Stimulated activated naive CD4-positive, alpha-beta T cell (primary cell): ENCODE measurements around the gene ANAPC2.
A peak's percentile ranks its signal among the peaks of the same experiment; 100 is the strongest.

Experiments used
- DNase-seq, 6 experiments: peaks; one replicate each; lab custom pipeline; 2025; lab: John Stamatoyannopoulos, UW

Gene ANAPC2, protein sequence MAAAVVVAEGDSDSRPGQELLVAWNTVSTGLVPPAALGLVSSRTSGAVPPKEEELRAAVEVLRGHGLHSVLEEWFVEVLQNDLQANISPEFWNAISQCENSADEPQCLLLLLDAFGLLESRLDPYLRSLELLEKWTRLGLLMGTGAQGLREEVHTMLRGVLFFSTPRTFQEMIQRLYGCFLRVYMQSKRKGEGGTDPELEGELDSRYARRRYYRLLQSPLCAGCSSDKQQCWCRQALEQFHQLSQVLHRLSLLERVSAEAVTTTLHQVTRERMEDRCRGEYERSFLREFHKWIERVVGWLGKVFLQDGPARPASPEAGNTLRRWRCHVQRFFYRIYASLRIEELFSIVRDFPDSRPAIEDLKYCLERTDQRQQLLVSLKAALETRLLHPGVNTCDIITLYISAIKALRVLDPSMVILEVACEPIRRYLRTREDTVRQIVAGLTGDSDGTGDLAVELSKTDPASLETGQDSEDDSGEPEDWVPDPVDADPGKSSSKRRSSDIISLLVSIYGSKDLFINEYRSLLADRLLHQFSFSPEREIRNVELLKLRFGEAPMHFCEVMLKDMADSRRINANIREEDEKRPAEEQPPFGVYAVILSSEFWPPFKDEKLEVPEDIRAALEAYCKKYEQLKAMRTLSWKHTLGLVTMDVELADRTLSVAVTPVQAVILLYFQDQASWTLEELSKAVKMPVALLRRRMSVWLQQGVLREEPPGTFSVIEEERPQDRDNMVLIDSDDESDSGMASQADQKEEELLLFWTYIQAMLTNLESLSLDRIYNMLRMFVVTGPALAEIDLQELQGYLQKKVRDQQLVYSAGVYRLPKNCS

DNA sequence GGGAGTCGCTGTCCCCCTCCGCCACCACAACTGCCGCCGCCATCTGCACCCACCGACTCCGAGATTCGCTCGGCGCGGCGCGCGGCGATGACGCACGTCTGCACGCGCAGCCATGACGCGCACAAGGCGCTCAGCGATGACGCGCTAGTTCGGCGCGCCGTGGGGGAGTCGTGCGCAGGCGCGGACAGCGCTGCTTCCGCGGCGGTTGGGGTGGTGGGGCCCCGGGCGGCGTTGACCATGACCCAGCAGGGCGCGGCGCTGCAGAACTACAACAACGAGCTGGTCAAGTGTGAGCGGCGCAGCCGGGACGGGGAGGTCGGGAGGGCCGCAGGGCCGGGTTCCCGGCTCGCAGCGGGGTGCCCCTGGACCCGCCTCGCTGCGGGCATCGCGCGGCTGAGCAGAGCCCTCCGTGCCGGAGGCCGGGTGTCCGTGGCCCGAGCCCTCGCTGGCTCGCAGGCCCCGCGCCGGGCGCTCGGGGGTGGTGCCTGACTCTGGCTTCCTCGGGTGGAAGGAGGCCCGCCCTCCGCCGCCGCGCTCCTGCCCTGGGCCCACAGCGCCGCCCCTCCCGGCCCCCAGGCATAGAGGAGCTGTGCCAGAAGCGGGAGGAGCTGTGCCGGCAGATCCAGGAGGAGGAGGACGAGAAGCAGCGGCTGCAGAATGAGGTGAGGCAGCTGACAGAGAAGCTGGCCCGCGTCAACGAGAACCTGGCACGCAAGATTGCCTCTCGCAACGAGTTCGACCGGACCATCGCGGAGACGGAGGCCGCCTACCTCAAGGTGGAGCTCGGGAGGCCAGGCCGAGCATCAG is at the start of gene ANAPC2, which contains the start of gene SSNA1:
TSS of gene ANAPC2 (minus strand) at position 71 of the 807 bp plus-strand sequence. CDS start at position 43, 28 bp downstream.
TSS of gene SSNA1 (plus strand) at position 187 of the 807 bp plus-strand sequence. CDS start at position 238, 51 bp downstream.
- DNase-seq = peak; percentile 80 to 95 (median 90)

DNA sequence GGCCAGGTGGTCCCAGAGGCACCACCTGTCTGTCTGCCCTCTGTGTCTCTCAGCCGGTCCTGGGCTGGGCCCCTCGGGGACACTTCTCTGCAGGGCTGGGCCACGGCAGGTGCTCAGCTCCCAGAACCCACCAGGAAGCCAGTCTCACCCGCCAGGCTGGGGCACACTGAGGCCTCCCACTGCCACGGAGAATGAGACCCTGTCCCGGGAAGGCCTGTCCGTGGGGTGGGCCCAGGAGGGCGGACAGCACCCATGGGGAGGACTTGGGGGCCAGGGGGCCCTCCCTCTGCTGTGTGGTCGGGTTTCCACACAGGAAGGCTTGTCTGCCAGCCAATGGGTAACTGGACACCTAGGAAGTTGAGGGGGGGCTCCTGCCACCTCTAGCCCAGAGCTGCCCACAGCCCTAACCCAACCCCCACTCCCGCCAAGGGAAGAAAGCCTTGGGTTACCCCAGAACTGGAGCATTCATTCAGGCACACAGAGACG is 48.6 kb upstream of the ANAPC2 start:
- DNase-seq = no peak

DNA sequence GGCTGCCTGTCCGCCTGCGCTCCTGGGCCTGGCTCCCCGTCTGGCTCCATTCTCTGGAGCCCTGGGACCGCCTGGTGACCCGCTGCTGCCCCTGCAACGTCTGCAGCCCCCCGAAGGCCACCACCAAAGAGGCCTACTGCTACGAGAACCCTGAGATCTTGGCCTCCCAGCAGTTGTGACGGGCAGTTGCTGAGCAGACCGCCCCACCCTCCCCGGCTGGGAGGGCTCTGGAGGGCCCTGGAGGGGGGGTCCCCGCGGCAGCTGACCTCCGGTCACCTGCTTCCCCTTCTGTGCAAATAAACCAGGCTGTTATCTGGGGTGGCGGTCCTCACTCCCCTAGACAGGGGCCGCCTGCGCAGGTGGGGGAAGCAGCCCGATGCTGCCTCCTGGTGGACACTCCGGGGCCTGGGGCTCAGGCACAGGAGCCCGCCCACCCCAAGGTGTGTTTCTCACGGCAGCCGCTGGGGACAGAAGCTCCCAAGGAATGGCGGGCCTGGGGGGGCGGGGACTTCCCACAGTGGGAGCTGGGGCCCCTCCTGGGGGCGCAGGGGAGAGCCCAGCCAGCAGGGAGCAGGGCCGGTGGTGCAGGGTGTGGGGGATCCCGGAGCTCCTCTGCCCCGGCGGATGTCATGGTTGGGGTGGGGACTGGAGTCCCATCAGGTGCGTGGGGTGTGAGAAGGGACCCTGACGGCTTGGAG is 48.0 kb upstream of the ANAPC2 start:
- DNase-seq = peak; percentile 71 to 91 (median 87)

DNA sequence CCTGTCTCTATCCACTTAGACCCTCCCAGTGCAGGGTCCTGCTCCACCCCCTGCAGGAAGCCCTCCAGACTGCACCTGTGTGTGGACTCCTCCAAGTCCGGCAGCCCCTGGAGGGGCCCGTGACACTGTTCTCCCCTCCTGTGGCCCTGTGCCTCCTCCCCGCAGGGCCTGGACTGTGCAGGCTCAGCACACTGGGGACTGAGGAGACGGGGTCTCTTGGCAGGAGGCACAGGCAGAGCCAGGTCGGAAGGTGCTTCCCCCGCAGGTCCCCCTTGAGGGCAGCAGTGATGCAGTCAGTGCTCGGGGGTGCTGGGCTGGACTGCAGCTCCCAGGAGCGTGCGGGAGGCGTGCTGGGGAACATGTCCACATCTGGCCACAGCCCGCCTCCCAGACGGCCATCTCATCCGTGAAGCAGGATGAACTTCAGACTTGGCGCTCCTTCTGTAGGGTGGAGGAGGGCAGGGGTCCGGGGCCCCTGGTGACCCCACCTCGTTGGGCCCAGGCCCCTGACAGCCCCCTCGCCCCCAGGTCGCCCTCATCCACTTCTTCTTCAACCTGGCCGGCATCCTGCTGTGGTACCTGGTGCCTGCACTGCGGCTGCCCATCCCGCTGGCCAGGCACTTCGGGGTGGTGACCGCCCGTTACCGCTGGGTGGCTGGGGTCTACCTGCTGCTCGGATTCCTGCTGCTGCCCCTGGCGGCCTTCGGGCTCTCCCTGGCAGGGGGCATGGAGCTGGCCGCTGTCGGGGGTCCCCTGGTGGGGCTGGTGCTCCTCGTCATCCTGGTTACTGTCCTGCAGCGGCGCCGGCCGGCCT is 47.3 kb upstream of the ANAPC2 start:
- no peak for DNase-seq

DNA sequence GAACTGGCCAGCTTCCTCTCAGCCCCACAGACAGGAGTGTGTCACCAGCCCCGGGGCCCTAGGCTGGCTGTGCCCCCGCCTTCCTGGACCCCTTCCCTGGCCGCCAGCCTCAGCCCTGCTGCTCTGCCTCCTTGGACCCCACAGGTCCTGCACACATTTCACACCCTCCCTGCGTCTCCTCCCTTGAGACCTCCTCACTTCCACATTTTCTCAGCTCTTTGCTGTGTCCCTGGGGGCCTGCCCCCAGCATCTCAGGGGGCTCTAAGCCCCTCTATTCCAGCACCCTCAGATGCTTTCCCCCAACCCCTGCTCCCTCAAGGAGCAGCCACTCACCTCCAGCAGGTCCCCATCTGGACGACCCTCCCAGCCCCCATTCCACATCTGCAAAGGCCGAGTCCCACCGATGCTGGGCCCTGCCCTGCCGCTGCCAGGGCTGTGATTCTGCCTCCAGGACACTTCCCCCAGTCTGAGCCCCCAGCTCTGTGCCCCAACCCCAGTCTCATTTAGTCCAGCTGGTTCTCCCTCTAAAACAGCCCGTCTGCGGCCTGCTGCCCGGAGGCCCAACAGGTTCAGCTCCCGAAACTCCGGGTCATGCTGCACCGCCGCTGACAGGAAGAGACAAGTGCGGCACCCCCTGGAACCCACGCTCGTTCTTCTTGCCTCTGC is 46.5 kb upstream of the ANAPC2 start:
- no peak for DNase-seq

DNA sequence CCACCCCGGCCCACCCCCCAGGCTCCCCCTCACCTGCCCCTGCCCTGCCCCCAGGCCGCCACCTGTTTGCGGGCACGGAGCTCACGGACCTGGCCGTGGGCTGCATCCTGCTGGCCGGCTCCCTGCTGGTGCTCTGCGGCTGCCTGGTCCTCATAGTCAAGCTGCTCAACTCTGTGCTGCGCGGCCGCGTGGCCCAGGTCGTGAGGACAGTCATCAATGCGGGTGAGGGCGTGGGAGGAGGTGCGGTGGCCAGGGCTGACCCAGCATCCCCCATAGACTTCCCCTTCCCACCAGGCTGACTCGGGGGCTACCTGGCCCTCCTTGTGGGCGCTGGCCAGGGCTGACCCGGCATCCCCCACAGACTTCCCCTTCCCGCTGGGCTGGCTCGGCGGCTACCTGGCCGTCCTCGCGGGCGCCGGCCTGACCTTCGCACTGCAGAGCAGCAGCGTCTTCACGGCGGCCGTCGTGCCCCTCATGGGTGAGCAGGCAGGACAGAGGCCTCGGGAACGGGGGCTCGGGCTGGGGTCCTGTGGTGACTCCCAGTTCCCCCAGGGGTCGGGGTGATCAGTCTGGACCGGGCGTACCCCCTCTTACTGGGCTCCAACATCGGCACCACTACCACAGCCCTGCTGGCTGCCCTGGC is 45.8 kb upstream of the ANAPC2 start:
- no peak for DNase-seq

DNA sequence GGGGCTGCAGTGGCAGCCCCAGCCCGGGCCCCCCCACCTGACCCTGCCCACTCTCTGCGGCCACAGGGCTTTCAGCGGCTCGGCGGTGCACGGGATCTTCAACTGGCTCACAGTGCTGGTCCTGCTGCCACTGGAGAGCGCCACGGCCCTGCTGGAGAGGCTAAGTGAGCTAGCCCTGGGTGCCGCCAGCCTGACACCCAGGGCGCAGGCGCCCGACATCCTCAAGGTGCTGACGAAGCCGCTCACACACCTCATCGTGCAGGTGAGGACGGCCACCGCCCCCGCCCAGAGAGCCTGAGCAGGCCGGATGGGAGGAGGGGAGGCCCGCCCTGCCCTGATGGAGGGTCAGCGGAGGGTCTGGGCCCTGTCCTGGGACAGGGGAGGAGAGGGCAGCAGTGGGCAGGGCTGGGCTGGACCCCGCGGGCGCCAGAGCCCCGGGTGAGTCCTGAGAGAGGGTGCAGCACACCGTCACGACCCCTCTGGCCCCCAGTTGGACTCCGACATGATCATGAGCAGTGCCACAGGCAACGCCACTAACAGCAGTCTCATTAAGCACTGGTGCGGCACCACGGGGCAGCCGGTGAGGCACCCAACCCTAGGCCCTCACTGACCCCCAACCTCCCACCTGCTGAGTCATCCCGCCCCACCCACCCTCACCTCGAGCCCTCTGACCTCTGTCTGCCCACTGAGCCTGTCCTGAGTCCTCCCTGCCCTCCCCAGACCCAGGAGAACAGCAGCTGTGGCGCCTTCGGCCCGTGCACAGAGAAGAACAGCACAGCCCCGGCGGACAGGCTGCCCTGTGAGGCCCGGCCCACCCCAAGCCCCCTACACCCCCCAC is 45.0 kb upstream of the ANAPC2 start:
- DNase-seq = no peak

DNA sequence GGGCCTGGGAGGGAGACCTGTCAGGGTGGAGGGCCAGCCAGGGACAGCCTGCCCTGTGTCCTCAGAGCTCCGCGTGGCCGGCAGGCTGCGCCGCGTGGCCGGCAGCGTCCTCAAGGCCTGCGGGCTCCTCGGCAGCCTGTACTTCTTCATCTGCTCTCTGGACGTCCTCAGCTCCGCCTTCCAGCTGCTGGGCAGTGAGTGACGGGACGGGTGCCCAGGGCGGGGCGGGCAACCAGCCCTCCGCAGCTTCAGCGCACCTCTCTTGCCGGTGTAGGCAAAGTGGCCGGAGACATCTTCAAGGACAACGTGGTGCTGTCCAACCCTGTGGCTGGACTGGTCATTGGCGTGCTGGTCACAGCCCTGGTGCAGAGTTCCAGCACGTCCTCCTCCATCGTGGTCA is 44.1 kb upstream of the ANAPC2 start:
- no peak for DNase-seq

DNA sequence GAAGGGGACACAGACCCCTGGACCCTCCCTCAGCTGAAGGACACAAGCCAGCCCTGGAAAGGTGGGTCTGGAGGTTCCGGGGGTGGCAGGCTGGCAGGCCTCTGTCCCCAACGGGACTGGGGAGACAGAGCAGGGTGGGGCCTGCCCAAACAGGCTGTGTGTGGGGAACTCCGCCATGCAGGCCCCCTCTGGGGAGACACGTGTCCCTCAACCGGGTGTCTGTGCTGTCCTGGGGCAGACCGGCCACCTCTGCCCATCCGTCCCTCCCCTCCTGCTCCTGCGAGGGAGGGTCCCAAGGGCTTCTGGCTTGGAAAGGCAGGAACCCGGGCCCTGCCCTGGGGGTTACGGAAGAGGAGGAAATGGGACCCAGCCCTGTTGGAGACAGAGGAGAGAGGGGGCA is 43.7 kb upstream of the ANAPC2 start:
- DNase-seq = no peak

DNA sequence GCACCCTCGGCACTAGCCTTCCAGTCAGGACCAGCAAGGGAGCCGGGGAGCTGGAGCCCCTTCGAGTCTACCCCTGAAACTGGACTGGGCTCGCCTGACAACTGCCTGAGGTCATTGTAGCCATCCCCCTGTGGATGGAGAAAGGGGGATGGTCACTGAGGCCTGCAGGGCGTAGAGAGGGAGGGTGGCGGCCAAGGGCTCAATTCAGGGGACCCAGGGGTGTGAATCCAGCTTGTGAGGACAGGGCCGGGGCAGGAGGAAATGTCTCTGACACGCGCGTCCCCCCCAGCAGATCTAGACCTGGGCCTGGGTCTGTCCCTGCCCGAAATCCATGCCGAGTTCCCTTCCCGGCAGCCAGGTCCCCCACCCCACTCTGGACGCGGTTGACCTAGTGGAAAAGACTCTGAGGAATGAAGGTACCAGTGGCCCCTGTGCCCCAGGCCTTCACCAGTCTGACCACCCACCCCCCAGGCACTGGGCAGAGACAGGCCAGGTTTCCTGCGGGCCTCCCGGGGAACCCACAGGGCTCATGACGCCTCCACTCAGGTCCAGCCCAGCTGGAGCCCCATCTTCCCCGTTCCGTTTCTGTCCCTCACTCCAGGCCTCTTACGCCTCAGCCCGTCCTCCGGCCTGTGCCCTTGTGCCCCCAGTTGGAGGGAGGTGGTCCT is 43.1 kb upstream of the ANAPC2 start:
- no peak for DNase-seq

DNA sequence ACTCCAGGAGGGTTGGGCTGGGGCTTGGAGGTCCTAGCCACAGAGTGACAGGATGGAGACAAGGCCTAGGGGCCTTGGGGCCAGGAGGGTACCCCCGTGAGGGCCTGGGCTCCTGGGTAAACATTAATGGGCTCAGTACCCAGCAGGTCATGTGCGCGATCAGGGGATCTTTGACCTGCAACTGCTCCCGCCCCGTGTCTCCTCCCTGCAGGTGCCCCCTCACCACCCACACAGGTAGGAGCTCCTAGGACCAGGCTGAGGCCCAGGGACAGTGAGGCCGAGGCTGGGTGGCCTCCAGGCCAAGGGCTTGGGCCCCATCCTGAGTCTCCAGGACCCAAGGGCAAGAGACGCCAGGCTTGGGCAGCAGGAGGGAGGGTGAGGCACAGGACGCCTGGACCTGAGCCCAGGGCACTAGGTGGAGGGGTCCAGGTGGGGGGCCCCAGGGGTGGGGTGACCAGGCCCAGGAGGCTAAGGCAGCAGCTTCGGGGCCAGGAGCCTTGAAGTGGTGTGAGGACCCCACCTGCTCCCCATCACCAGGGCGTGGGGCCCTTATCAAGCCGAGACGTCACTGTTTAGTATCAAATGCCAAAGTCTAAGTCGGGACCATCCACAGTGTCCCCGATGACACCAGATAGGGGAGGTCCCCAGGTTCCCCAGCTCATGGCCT is 42.5 kb upstream of the ANAPC2 start, which contains the start of gene SLC34A3:
TSS of gene SLC34A3 (plus strand) at position 197 of the 667 bp plus-strand sequence. CDS start 802 bp downstream, outside the sequence.
- DNase-seq = no peak

DNA sequence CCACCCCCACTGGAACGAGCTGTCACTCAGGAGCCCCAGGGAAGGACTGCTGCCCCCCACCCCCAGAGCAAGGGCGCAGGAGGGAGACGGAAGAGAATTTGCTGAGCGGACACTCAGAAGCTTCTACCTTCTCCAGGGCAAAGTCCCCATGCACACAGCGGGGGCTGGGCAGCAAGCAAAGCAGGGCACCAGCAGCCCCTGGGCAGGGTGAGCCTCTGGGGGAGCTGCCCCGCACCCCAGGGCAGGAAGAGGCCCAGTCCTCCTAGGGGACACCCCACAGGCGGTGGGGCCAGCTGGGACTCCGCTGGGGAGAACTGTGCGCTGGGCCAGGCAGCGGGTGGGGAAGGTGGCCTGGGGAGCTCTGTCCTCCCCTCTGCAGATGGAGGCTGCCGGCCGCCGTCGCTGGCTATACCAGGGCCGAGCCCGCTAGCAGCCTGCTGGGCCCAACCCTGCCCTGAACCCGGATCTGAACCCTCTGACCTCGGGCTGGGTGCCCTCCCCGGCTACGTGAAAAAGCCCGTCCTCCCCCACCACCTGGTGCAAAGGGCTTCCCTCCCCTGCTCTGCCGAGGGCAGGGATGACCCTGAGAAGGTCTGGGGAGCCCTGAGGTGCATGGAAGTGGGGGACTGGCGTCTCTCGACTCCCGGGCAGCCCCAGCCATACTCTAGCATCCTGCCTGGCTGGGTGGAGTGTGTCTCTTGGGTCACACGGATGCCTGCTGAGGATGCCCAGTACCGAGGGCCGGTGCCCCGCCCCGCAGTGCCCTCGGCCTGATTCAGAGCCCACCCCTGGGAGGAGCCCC is 41.7 kb upstream of the ANAPC2 start:
- no peak for DNase-seq

DNA sequence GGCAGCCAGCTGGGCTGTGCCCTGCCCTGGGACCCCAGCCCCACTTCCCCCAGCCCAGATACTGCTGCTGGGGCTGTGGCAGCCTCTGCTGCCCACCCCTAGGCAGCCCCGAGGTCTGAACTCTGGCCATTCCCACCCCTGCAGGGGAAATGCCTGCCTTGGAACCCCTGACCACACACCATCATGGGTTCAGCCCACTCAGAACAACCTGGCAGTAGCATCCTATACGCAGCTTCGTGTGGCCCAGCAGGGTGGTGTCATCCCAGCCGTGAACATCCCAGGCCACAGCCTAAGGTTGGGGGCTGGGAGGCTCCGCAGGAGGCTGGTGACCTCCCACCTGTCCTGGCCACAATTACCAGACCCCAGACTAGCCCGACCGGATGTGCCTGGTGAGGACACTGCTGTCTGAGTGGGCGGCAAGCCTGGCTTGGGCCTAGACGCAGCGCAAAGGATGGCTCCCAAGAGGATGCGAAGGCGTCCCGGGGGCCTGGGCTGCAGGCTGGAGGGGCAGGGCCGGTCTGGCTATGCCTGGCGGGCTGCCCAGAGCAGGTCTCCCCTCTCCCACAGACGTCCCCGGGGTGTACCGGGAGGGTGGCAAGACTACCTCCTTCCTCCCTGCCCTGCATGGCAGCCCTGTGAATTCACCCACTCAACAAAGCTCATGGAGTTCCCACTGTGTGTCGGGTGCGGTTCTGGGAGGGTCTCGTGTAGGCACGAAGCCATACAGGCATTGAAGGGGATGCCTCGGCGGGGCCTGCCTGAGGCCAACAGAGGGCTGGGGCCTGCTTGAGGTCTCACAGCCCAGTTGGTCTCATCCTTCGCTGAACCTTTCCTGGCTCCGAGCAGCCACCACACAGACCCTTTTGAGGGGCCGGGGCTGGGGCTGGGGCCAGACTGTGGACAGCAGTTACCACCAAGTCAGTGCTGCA is 40.9 kb upstream of the ANAPC2 start:
- no peak for DNase-seq

DNA sequence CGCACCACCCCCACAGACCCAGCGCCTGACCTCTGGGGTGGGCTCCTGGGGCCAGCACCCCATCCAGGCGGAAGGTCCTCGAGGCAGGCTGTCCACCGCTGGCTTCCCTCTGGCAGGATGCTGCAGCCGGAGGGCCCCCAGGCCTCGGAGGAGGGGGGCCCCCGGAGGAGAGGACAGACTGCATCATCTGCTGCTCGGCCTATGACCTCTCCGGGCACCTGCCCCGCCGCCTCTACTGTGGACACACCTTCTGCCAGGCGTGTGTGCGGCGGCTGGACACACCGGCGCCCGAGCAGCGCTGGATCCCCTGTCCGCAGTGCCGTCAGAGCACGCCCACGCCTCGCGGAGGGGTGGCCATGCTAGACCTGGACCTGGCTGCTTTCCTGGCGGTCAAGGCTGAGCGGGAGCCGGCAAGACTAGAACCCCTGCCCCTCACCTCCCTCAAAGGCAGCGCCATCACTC is 40.2 kb upstream of the ANAPC2 start:
- no peak for DNase-seq

DNA sequence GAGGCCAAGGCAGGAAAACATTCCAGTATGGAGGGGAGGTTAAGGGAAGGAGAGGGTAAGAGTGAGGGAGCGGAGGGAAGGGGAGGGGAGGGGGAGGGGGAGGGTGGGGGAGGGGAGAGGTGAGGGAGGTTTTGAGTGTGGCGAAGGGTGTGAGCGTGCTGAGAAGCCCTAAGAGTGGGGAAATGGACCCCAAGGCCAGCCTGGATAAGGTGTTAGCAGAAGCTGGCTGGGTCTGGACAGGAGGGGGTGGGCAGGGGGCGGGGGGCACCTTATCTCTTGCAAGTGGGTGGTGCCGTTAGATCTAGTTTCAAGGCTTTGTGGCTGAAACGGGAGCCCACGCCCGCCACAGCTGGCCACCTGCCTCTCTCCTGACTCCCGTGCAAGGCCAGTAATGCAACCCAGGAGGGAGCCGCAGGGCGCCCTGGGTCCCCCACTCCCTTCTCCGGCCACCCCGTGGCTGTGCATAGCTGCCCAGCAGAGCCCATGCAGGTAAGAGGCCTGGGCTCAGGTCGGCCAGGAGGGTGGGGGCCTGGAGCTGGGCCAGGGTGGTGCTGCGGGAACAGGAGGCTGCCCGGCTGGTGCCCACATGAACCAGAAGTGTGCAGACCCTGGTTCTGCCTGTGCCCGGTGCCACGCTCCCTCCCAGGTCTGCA is 39.6 kb upstream of the ANAPC2 start:
- no peak for DNase-seq
